ENCODE results near the gene HIBCH.

DNA sequence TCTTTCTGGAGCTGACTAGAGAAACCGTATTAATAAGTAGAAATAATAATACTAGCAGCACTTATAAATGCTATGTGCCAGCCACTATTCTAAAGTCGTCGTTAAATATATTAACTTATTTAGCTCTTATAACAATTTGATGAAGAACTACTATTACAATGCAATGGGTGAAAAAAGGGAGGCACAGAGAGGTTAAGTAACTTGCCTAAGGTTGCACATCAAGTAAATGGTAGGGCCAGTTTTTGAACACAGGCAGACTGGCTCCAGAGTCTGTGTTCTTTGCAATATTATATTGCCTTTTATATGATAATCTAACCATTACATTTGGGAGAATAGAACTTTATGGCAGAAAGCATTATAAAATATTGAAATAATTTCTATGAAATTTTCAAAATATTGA lies 41.3 kb upstream of the HIBCH start:
- TF ChIP-seq, protein P1, sequence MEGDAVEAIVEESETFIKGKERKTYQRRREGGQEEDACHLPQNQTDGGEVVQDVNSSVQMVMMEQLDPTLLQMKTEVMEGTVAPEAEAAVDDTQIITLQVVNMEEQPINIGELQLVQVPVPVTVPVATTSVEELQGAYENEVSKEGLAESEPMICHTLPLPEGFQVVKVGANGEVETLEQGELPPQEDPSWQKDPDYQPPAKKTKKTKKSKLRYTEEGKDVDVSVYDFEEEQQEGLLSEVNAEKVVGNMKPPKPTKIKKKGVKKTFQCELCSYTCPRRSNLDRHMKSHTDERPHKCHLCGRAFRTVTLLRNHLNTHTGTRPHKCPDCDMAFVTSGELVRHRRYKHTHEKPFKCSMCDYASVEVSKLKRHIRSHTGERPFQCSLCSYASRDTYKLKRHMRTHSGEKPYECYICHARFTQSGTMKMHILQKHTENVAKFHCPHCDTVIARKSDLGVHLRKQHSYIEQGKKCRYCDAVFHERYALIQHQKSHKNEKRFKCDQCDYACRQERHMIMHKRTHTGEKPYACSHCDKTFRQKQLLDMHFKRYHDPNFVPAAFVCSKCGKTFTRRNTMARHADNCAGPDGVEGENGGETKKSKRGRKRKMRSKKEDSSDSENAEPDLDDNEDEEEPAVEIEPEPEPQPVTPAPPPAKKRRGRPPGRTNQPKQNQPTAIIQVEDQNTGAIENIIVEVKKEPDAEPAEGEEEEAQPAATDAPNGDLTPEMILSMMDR (conservative IDR thresholded peaks at IDR 0.05; ENCODE audit: low read depth in 2 of 2), result no peak
- TF ChIP-seq CREB1 (CRISPR knock-in tag; IDR thresholded peaks at IDR 0.05; ENCODE audit: low read depth) (no peak), POLR2AphosphoS5 (IDR thresholded peaks at IDR 0.05; ENCODE audit: low read depth) (no peak), EZH2phosphoT487 (IDR thresholded peaks at IDR 0.05; ENCODE audit: unreplicated experiment) (no peak), EZH2 (IDR thresholded peaks at IDR 0.05; ENCODE audit: low read depth, unreplicated experiment) (no peak), JUNB (IDR thresholded peaks at IDR 0.05; ENCODE audit: unreplicated experiment) (no peak), NANOG (IDR thresholded peaks at IDR 0.05; ENCODE audit: borderline replicate concordance) (no peak), ZNF331 (CRISPR knock-in tag; IDR thresholded peaks at IDR 0.05; ENCODE audit: low read depth) (no peak), STAT1 (IDR thresholded peaks at IDR 0.05; ENCODE audit: unreplicated experiment) (no peak)
- TF ChIP-seq, protein P2, sequence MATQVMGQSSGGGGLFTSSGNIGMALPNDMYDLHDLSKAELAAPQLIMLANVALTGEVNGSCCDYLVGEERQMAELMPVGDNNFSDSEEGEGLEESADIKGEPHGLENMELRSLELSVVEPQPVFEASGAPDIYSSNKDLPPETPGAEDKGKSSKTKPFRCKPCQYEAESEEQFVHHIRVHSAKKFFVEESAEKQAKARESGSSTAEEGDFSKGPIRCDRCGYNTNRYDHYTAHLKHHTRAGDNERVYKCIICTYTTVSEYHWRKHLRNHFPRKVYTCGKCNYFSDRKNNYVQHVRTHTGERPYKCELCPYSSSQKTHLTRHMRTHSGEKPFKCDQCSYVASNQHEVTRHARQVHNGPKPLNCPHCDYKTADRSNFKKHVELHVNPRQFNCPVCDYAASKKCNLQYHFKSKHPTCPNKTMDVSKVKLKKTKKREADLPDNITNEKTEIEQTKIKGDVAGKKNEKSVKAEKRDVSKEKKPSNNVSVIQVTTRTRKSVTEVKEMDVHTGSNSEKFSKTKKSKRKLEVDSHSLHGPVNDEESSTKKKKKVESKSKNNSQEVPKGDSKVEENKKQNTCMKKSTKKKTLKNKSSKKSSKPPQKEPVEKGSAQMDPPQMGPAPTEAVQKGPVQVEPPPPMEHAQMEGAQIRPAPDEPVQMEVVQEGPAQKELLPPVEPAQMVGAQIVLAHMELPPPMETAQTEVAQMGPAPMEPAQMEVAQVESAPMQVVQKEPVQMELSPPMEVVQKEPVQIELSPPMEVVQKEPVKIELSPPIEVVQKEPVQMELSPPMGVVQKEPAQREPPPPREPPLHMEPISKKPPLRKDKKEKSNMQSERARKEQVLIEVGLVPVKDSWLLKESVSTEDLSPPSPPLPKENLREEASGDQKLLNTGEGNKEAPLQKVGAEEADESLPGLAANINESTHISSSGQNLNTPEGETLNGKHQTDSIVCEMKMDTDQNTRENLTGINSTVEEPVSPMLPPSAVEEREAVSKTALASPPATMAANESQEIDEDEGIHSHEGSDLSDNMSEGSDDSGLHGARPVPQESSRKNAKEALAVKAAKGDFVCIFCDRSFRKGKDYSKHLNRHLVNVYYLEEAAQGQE (IDR thresholded peaks at IDR 0.05; ENCODE audit: unreplicated experiment), result no peak
- TF ChIP-seq, protein P3, sequence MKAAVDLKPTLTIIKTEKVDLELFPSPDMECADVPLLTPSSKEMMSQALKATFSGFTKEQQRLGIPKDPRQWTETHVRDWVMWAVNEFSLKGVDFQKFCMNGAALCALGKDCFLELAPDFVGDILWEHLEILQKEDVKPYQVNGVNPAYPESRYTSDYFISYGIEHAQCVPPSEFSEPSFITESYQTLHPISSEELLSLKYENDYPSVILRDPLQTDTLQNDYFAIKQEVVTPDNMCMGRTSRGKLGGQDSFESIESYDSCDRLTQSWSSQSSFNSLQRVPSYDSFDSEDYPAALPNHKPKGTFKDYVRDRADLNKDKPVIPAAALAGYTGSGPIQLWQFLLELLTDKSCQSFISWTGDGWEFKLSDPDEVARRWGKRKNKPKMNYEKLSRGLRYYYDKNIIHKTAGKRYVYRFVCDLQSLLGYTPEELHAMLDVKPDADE (IDR thresholded peaks at IDR 0.05), result no peak
